ENCODE results near the gene KIF12.

KIF12 gene

DNA sequence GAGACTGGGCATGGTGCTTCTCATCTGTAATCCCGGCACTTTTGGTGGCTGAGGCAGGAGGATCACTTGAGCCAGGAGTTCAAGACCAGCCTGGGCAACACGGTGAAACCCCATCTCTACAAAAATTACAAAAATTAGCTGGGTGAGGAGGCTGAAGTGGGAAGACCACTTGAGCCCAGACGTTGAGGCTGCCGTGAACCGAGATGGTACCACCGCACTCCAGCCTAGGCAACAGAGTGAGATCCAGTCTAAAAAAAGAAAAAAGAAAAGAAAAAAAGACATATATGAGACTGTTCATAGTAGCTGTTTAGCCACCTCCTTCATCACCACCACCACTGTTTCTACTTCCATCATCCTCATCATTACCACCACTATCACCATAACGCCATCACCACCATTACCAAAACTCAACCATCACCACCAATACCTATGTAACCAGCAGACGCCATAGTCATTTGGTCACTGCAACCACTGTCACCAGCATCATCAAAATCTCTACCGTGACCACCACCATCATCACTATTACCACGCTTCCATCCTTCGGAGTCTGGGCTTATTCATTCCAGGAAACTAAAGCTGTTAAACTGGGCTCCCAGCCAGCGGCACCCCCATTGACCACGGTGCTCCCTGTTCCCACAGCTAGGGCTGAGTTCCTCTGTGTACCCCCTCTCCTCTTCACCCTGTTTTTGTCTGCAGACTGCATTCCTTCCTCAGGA lies 8.4 kb upstream of the KIF12 start:
- no peak for DNase-seq (ENCODE audit: low read depth in 2 of 2)

DNA sequence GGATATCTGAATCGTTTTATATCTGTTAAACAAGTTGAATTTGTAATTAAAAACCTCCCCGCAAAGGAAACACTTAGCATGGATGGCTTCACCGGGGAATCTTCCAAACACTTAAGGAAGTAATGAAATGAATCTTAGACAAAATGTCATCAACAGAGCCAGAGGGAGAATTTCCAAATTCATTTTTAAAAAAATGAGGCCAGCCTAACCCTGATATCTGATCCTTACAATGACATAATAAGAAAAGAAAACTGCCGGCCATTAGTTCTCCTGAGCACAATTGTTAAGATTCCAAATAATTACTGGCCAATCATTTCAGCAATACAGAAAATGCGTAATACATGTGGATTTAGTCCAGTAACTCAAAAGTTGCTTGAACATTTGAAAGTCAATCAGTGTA lies 6.1 kb upstream of the KIF12 start:
- no peak for DNase-seq (ENCODE audit: low read depth in 2 of 2)

GRCh38 chr9:114102484-114102883 lies 3.4 kb upstream of the KIF12 start:
- DNase-seq (ENCODE audit: low read depth in 2 of 2): no peak

- DNase-seq (ENCODE audit: low read depth in 2 of 2): no peak
Observed at GRCh38 chr9:114100536-114100935, 1.4 kb upstream of the KIF12 start.

DNA sequence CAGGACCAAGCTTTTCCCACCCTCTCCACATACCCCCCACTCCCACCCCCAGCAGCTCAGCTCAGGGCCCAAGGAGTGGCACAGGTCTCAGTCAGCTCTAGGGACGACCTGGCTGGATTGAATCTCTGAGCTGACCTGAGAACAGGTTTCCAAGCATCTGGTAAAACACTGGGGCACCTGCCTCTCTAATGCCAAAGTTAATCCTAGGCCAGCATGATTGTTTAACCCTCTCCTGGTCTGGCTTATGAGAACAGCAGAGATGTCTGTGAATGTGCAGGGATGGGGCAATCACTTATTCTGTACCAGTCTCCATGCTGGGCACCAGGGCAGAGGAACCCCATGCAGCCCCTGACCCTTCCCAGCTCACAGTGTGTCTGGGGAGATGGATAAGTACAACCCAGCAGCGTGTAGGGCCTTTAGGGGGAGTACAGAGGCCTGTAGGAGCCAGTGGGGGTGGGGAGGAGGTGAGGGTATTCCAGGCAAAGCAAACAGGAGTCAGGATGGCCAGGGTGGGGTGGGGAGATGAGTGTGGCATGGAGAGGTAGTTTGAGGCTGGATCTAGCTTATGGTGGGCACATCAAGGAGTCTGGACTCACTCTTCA lies 678 bp upstream of the KIF12 start:
- DNase-seq (ENCODE audit: low read depth in 2 of 2): no peak

- no peak for DNase-seq (ENCODE audit: low read depth in 2 of 2)
Observed at GRCh38 chr9:114098021-114098935, 814 bp downstream of the KIF12 start.

- no peak for DNase-seq (ENCODE audit: low read depth in 2 of 2)
Observed at GRCh38 chr9:114097613-114098020, 1.5 kb downstream of the KIF12 start.

DNA sequence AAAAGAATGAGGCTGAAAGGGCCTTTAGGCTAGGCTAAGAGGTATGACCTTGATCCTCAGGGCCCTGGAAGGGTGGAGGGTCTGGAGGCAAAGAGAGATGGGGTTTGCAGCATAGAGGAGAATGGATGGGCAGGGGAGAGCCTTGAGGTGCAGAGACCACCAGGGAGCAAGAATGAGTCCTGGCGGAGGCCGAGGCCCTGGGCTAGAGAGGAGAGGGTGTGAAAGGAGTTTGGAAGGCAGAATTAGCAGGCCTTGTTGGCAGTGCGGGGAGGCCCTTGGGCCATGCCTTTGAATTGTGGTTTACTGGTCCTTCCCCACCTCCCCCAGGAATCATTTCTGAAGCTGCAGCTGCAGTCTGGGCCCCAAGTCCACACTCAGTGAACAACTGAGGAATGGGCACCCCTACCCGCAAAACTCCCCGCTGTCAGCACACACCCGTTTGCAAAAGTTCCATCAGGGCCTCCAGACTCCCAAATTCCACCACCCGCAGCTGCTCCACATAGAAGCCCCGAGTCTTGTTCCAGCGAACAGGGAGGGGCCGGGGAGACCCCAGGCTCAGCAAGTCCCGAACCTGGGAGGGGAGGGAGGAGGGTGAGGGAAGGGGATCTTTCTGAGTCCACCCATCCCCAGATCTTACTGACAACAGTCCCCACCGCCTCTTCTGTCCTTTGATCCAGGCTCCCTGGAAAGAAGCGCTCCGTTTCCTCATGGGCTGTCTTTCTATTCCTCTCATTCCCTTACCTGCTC lies 2.1 kb downstream of the KIF12 start:
- no peak for DNase-seq (ENCODE audit: low read depth in 2 of 2)

GRCh38 chr9:114096041-114096511 lies 3.0 kb downstream of the KIF12 start:
- no peak for DNase-seq (ENCODE audit: low read depth in 2 of 2)

- no peak for DNase-seq (ENCODE audit: low read depth in 2 of 2)
Observed at GRCh38 chr9:114094971-114095370, 4.1 kb downstream of the KIF12 start.

GRCh38 chr9:114093761-114094505 lies 5.2 kb downstream of the KIF12 start:
- DNase-seq (ENCODE audit: low read depth in 2 of 2): no peak

DNA sequence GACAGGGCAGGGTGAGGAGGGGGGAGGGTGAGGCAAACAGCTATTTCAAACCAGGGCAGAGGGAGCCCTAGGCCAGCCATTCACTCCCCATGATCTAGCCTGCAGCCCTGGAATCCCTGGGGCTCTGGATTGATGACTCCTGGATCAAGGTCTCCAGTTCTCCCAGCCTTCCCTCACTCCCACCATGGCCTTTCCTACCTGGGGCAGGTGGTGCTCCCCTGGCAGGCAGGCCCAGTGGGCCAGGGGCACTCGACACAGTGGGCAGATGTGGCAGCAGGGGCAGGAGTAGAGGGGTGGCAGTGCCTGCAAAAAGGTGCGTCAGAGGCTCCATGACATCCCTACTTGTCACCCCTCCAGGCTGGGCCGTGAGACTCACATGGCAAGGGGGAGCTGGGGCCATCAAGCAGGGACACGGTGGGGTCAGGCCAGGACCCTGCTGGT lies 6.0 kb downstream of the KIF12 start:
- DNase-seq (ENCODE audit: low read depth in 2 of 2): no peak

- no peak for DNase-seq (ENCODE audit: low read depth in 2 of 2)
Observed at GRCh38 chr9:114092336-114092735, 6.8 kb downstream of the KIF12 start.

DNA sequence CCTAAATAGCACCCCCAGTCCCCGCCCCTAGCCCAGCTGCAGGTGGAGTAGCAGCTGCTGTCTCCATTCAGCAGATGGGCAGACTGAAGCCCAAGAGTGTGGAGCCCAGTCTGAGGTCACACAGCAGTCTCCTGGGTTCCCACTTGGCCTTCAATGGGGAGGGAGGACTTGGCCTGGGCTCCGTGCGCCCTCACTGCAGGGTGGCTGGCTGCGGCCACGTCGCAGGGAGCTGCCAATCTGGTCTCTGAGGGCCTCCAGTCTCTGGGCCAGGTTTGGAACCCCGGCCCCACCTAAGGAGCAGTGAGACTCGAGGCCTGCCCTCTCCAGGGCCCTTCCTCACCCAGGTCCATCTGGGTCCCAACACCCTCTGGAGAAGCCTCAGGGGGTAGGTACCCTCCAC lies 7.4 kb downstream of the KIF12 start:
- DNase-seq (ENCODE audit: low read depth in 2 of 2): no peak

- DNase-seq (ENCODE audit: low read depth in 2 of 2): no peak
Observed at GRCh38 chr9:114090798-114091197, 8.3 kb downstream of the KIF12 start.

- no peak for DNase-seq (ENCODE audit: low read depth in 2 of 2)
Observed at GRCh38 chr9:114089206-114089840, 9.8 kb downstream of the KIF12 start.

GRCh38 chr9:114088571-114089170 lies 10.4 kb downstream of the KIF12 start:
- no peak for DNase-seq (ENCODE audit: low read depth in 2 of 2)

DNA sequence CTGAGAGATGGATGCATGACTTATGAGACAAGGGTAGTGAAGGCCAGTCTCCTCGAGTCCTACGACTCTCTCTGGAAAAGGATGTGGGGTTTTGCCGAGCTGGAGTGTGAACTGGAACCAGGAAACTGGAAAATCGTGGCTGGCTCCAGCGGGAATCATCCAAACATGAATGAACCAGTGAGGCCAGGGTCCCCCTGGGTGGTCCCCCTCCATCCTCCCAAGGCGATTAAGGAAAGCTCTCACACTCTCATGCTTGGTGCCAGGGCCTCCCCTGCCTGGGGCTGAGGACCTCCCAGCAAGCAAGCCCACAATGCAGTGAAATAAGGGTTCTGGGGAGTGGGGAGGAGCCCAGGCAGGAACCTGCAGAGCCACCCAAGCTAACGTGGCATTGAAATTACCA lies 11.4 kb downstream of the KIF12 start:
- DNase-seq (ENCODE audit: low read depth in 2 of 2): no peak

GRCh38 chr9:114086607-114087006 lies 12.5 kb downstream of the KIF12 start:
- no peak for DNase-seq (ENCODE audit: low read depth in 2 of 2)

- DNase-seq (ENCODE audit: low read depth in 2 of 2): no peak
Observed at GRCh38 chr9:114086009-114086408, 13.1 kb downstream of the KIF12 start.

All from stimulated activated CD8-positive, alpha-beta memory T cell treated with anti-CD3 and anti-CD28 coated beads, Interleukin-15, amount 100 ng/mL, for 4 hours (primary cell).